Fibroblast of villous mesenchyme (primary cell): Measurements from ENCODE around the gene PPP1R1C. TPM values are rescaled to one million over a fixed set of nuclear protein-coding genes. Genes with fewer than 3 reads are reported as not detected.

Experiments
- DNase-seq: peaks from one replicate; pipeline ENCODE4 v3.0.0-alpha.2; 2010; ENCODE audit warnings: low read depth
- H3K4me3 ChIP-seq: 2 replicates; pipeline ENCODE4 v1.5.1; 2011; ENCODE audit warnings: low read depth, mild to moderate bottlenecking, low read length
- CTCF ChIP-seq: IDR thresholded peaks from 2 replicates; pipeline ENCODE4 v1.5.1; 2012; ENCODE audit warnings: low read depth, mild to moderate bottlenecking, low read length; ENCODE audit not compliant: insufficient read depth
- total RNA-seq: library from RNA; depleted of rRNA; stranded (reverse); fragments of >200 nt; gene quantifications from 2 replicates; pipeline ENCODE4 v1.2.3, GENCODE V29; 2012

The PPP1R1C gene
- total RNA-seq, 1 donor = 2.2 TPM

- no peak overlapping the region for H3K4me3 ChIP-seq
- no peak for DNase-seq
- TF ChIP-seq CTCF = no peak
Measured at GRCh38 chr2:182049372-182050148, 63.9 kb downstream of the PPP1R1C start.

GRCh38 chr2:182050333-182051135, 64.9 kb downstream of the PPP1R1C start:
- TF ChIP-seq CTCF = no peak
- no peak for DNase-seq
- no peak overlapping the region for H3K4me3 ChIP-seq

- peak; percentile 25 for DNase-seq
- no peak overlapping the region for H3K4me3 ChIP-seq
- no peak for TF ChIP-seq CTCF
Measured at GRCh38 chr2:182055993-182056392, 70.3 kb downstream of the PPP1R1C start.

GRCh38 chr2:182057002-182057401, 71.3 kb downstream of the PPP1R1C start:
- no peak for DNase-seq
- TF ChIP-seq CTCF = no peak
- H3K4me3 ChIP-seq = no peak overlapping the region

- H3K4me3 ChIP-seq = no peak overlapping the region
- DNase-seq = no peak
- TF ChIP-seq CTCF = no peak
Measured at GRCh38 chr2:182058056-182058455, 72.4 kb downstream of the PPP1R1C start.

- no peak for DNase-seq
- no peak for TF ChIP-seq CTCF
- no peak overlapping the region for H3K4me3 ChIP-seq
Measured at GRCh38 chr2:182061739-182062138, 76.1 kb downstream of the PPP1R1C start.
